ENCODE results near the gene CTNNA2. TPM values are rescaled to one million over a fixed set of nuclear protein-coding genes. Genes with fewer than 3 reads are reported as not detected.
"Not testable (repeated sequence)": the region's sequence is repeated elsewhere in the genome, so short reads cannot be mapped to it uniquely, and the experiment has no call there.

The CTNNA2 gene
- total and polyA plus RNA-seq, 7 experiments from 2014 or later: not detected

DNA sequence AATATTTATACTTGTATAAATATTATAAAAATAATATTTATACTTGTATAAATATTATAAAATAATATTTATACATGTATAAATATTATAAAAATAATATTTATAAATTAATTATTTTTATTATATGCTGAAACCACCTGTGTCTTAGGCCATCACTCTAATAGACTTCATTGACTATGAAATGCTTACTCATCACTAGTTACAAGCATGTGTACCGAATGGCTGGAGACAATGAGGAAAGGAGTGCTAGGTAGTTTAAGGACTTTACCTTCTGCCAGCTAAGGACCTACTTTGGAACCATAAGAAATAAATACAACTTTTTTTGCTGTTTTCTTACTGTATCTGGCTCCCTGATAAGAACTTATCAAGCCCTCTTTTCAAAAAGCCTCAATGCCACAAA lies 562.9 kb downstream of the CTNNA2 start:
- peaks cover 0 to 32% (median 16%) of the 10 kb centered on the region in 5 donors for H3K27me3 Mint-ChIP-seq
- H3K4me3 ChIP-seq (ENCODE audit: low read length): no peak overlapping the region
- DNase-seq (no peak), ATAC-seq (no peak)
- H3K4me3 Mint-ChIP-seq: no peak overlapping the region
- ChIA-PET POLR2A (no interaction called here), CTCF (no interaction called here)
- intact Hi-C loops (cut with micrococcal nuclease): no loop called here
- H3K9me3 ChIP-seq (ENCODE audit: control insufficient read depth in 2 of 3, low read length in 3 of 3): no peaks in the 10 kb centered on the region
- no peaks in the 10 kb centered on the region for H3K4me1 Mint-ChIP-seq
- H3K27ac Mint-ChIP-seq: no peak overlapping the region
- no peaks in the 10 kb centered on the region for H3K27me3 ChIP-seq (ENCODE audit: control insufficient read depth in 2 of 2, insufficient read depth in 2 of 2, low read length in 2 of 2)
- H3K4me1 ChIP-seq (ENCODE audit: control insufficient read depth in 2 of 2, insufficient read depth in 2 of 2, low read length in 2 of 2): no peaks in the 10 kb centered on the region
- H3K27ac ChIP-seq (ENCODE audit: low read depth, low read length): no peak overlapping the region
- peaks cover 0 to 6% (median 0%) of the 10 kb centered on the region in 5 donors for H3K36me3 Mint-ChIP-seq
- peaks cover 0 to 7% (median 0%) of the 10 kb centered on the region in 11 donors for H3K9me3 Mint-ChIP-seq
- no peaks in the 10 kb centered on the region for H3K36me3 ChIP-seq (ENCODE audit: control insufficient read depth in 2 of 3, insufficient read depth in 3 of 3, low read length in 3 of 3)

- Histone ChIP-seq H3K27me3 (ENCODE audit: control insufficient read depth in 2 of 2, insufficient read depth in 2 of 2, low read length in 2 of 2) (no peaks in the 10 kb centered on the region), H3K9me3 (ENCODE audit: control insufficient read depth in 2 of 3, low read length in 3 of 3) (no peaks in the 10 kb centered on the region), H3K4me1 (ENCODE audit: control insufficient read depth in 2 of 2, insufficient read depth in 2 of 2, low read length in 2 of 2) (no peaks in the 10 kb centered on the region), H3K36me3 (ENCODE audit: control insufficient read depth in 2 of 3, insufficient read depth in 3 of 3, low read length in 3 of 3) (no peaks in the 10 kb centered on the region), H3K4me3 (ENCODE audit: low read length) (no peak overlapping the region), H3K27ac (ENCODE audit: low read depth, low read length) (no peak overlapping the region)
- CTCF ChIA-PET: no interaction called here
- POLR2A ChIA-PET: no interaction called here
- intact Hi-C loops (cut with micrococcal nuclease): no loop called here
- Mint-ChIP-seq H3K27me3 (peaks cover 2 to 24% (median 11%) of the 10 kb centered on the region in 5 donors), H3K27ac (no peak overlapping the region), H3K9me3 (peaks cover 0 to 7% (median 0%) of the 10 kb centered on the region in 11 donors), H3K4me3 (no peak overlapping the region), H3K4me1 (peaks cover 0 to 5% (median 0%) of the 10 kb centered on the region in 7 donors), H3K36me3 (peaks cover 0 to 6% (median 0%) of the 10 kb centered on the region in 5 donors)
- DNase-seq (no peak), ATAC-seq (no peak)
Measured at GRCh38 chr2:80078290-80079036, 565.6 kb downstream of the CTNNA2 start.

- DNase-seq: no peak
- H3K4me3 ChIP-seq (ENCODE audit: low read length): no peak overlapping the region
- H3K9me3 Mint-ChIP-seq: peaks cover 0 to 13% (median 0%) of the 10 kb centered on the region in 11 donors
- CTCF ChIA-PET: no interaction called here
- H3K27me3 ChIP-seq (ENCODE audit: control insufficient read depth in 2 of 2, insufficient read depth in 2 of 2, low read length in 2 of 2): no peaks in the 10 kb centered on the region
- intact Hi-C loops (cut with micrococcal nuclease): no loop called here
- H3K9me3 ChIP-seq (ENCODE audit: control insufficient read depth in 2 of 3, low read length in 3 of 3): no peaks in the 10 kb centered on the region
- peaks cover 2 to 15% (median 11%) of the 10 kb centered on the region in 5 donors for H3K27me3 Mint-ChIP-seq
- H3K27ac ChIP-seq (ENCODE audit: low read depth, low read length): no peak overlapping the region
- H3K27ac Mint-ChIP-seq: no peak overlapping the region
- POLR2A ChIA-PET: no interaction called here
- H3K4me1 ChIP-seq (ENCODE audit: control insufficient read depth in 2 of 2, insufficient read depth in 2 of 2, low read length in 2 of 2): no peaks in the 10 kb centered on the region
- H3K36me3 Mint-ChIP-seq: peaks cover 0 to 6% (median 0%) of the 10 kb centered on the region in 5 donors
- peaks cover 0 to 5% (median 0%) of the 10 kb centered on the region in 7 donors for H3K4me1 Mint-ChIP-seq
- no peak for ATAC-seq
- H3K36me3 ChIP-seq (ENCODE audit: control insufficient read depth in 2 of 3, insufficient read depth in 3 of 3, low read length in 3 of 3): no peaks in the 10 kb centered on the region
- H3K4me3 Mint-ChIP-seq: no peak overlapping the region
Measured at GRCh38 chr2:80080957-80081356, 568.1 kb downstream of the CTNNA2 start.

DNA sequence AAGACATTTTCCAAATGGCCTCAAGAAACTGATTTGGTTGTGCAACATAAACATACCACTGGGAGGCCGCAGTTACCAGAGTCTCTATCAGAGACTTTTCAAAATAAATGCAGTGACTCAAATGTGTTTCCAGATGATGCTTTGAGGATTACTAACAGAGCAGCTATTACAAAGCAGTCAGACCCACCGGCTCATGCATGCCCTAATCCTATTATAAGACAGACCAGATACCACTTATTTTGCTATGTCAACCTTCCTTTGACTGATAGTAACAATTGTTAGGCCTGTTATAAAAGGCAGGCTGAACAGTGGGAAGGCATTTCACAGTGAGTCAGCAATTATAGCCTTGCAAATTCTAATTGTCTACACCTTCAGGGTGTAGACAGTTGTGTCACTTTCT lies 574.0 kb downstream of the CTNNA2 start:
- H3K9me3 ChIP-seq (ENCODE audit: control insufficient read depth in 2 of 3, low read length in 3 of 3): no peaks in the 10 kb centered on the region
- H3K4me1 Mint-ChIP-seq: peaks cover 0 to under 1% (median 0%) of the 10 kb centered on the region in 7 donors
- H3K9me3 Mint-ChIP-seq: peaks cover 0 to 12% (median 0%) of the 10 kb centered on the region in 11 donors
- H3K36me3 ChIP-seq (ENCODE audit: control insufficient read depth in 2 of 3, insufficient read depth in 3 of 3, low read length in 3 of 3): no peaks in the 10 kb centered on the region
- no peaks in the 10 kb centered on the region for H3K36me3 Mint-ChIP-seq
- H3K27me3 ChIP-seq (ENCODE audit: control insufficient read depth in 2 of 2, insufficient read depth in 2 of 2, low read length in 2 of 2): no peaks in the 10 kb centered on the region
- ATAC-seq: no peak
- CTCF ChIA-PET: no interaction called here
- DNase-seq: no peak
- H3K4me1 ChIP-seq (ENCODE audit: control insufficient read depth in 2 of 2, insufficient read depth in 2 of 2, low read length in 2 of 2): no peaks in the 10 kb centered on the region
- H3K27me3 Mint-ChIP-seq: no peaks in the 10 kb centered on the region
- H3K27ac ChIP-seq (ENCODE audit: low read depth, low read length): no peak overlapping the region
- intact Hi-C loops (cut with micrococcal nuclease): no loop called here
- H3K4me3 Mint-ChIP-seq: no peak overlapping the region
- no peak overlapping the region for H3K27ac Mint-ChIP-seq
- no peak overlapping the region for H3K4me3 ChIP-seq (ENCODE audit: low read length)
- POLR2A ChIA-PET: no interaction called here

GRCh38 chr2:80091237-80091636 lies 578.4 kb downstream of the CTNNA2 start:
- CTCF ChIA-PET: no interaction called here
- no peaks in the 10 kb centered on the region for H3K4me1 Mint-ChIP-seq
- peaks cover 0 to 13% (median 2%) of the 10 kb centered on the region in 11 donors for H3K9me3 Mint-ChIP-seq
- POLR2A ChIA-PET: no interaction called here
- H3K36me3 Mint-ChIP-seq: no peaks in the 10 kb centered on the region
- intact Hi-C loops (cut with micrococcal nuclease): no loop called here
- Histone ChIP-seq H3K27ac (ENCODE audit: low read depth, low read length) (no peak overlapping the region), H3K4me3 (ENCODE audit: low read length) (no peak overlapping the region), H3K9me3 (ENCODE audit: control insufficient read depth in 2 of 3, low read length in 3 of 3) (no peaks in the 10 kb centered on the region), H3K4me1 (ENCODE audit: control insufficient read depth in 2 of 2, insufficient read depth in 2 of 2, low read length in 2 of 2) (no peaks in the 10 kb centered on the region), H3K27me3 (ENCODE audit: control insufficient read depth in 2 of 2, insufficient read depth in 2 of 2, low read length in 2 of 2) (no peaks in the 10 kb centered on the region), H3K36me3 (ENCODE audit: control insufficient read depth in 2 of 3, insufficient read depth in 3 of 3, low read length in 3 of 3) (no peaks in the 10 kb centered on the region)
- DNase-seq (no peak), ATAC-seq (no peak)
- no peak overlapping the region for H3K4me3 Mint-ChIP-seq
- no peaks in the 10 kb centered on the region for H3K27me3 Mint-ChIP-seq
- no peak overlapping the region for H3K27ac Mint-ChIP-seq

DNA sequence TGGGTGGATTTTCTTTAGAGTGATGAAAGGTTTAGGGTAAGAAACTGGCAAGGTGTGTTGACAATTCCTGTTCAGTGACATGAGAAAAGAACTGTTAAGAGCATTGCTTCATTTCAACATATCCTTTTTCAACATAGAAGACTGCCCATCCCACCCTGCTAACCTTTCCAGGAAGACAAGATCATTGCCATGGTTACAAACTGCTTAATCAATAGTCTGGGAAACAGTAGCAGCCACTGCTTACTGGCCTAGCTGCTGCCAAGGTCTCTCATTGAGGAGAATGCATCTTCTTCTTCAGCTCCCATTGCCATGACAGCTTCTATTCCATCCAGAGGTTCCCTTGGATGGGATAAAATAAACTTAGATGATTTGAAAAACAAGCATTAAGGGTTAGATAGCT lies 579.6 kb downstream of the CTNNA2 start:
- Histone ChIP-seq H3K9me3 (ENCODE audit: control insufficient read depth in 2 of 3, low read length in 3 of 3) (no peaks in the 10 kb centered on the region), H3K4me1 (ENCODE audit: control insufficient read depth in 2 of 2, insufficient read depth in 2 of 2, low read length in 2 of 2) (no peaks in the 10 kb centered on the region), H3K4me3 (ENCODE audit: low read length) (no peak overlapping the region), H3K27me3 (ENCODE audit: control insufficient read depth in 2 of 2, insufficient read depth in 2 of 2, low read length in 2 of 2) (no peaks in the 10 kb centered on the region), H3K36me3 (ENCODE audit: control insufficient read depth in 2 of 3, insufficient read depth in 3 of 3, low read length in 3 of 3) (no peaks in the 10 kb centered on the region), H3K27ac (ENCODE audit: low read depth, low read length) (no peak overlapping the region)
- no peak for DNase-seq
- ATAC-seq: no peak
- intact Hi-C loops (cut with micrococcal nuclease): no loop called here
- peaks cover 0 to 14% (median 2%) of the 10 kb centered on the region in 11 donors for H3K9me3 Mint-ChIP-seq
- H3K4me3 Mint-ChIP-seq: no peak overlapping the region
- ChIA-PET CTCF (no interaction called here), POLR2A (no interaction called here)
- no peak overlapping the region for H3K27ac Mint-ChIP-seq
- H3K4me1 Mint-ChIP-seq: no peaks in the 10 kb centered on the region
- H3K36me3 Mint-ChIP-seq: no peaks in the 10 kb centered on the region
- H3K27me3 Mint-ChIP-seq: no peaks in the 10 kb centered on the region

DNA sequence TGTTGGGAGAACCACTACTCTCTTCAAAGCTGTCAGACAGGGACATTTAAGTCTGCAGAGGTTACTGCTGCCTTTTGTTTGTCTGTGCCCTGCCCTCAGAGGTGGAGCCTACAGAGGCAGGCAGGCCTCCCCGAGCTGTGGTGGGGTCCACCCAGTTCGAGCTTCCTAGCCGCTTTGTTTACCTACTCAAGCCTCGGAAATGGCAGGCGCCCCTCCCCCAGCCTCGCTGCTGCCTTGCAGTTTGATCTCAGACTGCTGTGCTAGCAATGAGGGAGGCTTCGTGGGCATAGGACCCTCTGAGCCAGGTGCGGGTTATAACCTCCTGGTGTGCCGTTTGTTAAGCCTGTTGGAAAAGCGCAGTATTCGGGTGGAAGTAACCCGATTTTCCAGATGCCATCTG lies 585.7 kb downstream of the CTNNA2 start:
- H3K4me3 Mint-ChIP-seq; intact Hi-C loops (cut with micrococcal nuclease); H3K27ac Mint-ChIP-seq; ATAC-seq; H3K9me3 ChIP-seq (ENCODE audit: control insufficient read depth in 2 of 3, low read length in 3 of 3); CTCF ChIA-PET; H3K27me3 Mint-ChIP-seq; H3K4me1 Mint-ChIP-seq; H3K4me3 ChIP-seq (ENCODE audit: low read length); POLR2A ChIA-PET; H3K4me1 ChIP-seq (ENCODE audit: control insufficient read depth in 2 of 2, insufficient read depth in 2 of 2, low read length in 2 of 2); H3K36me3 ChIP-seq (ENCODE audit: control insufficient read depth in 2 of 3, insufficient read depth in 3 of 3, low read length in 3 of 3); H3K27ac ChIP-seq (ENCODE audit: low read depth, low read length); H3K27me3 ChIP-seq (ENCODE audit: control insufficient read depth in 2 of 2, insufficient read depth in 2 of 2, low read length in 2 of 2); DNase-seq; H3K36me3 Mint-ChIP-seq: not testable (repeated sequence)
- peaks cover 0 to 19% (median 7%) of the 10 kb centered on the region in 11 donors for H3K9me3 Mint-ChIP-seq
